GDM1 (cell line): ENCODE results near the gene TLCD3B.
"Not testable (repeated sequence)": the region's sequence is repeated elsewhere in the genome, so short reads cannot be mapped to it uniquely, and the experiment has no call there.

ENCODE experiments used
- DNase-seq: peaks from one replicate; lab custom pipeline; 2025; lab: John Stamatoyannopoulos, UW

TLCD3B gene

GRCh38 chr16:30060836-30061554, 29.9 kb upstream of the TLCD3B start:
- no peak for DNase-seq

- DNase-seq, result no peak
Observed at GRCh38 chr16:30060346-30060745, 29.3 kb upstream of the TLCD3B start.

- DNase-seq, result peak; percentile 28
Observed at GRCh38 chr16:30054959-30055553, 24.0 kb upstream of the TLCD3B start.

GRCh38 chr16:30054451-30054850, 23.4 kb upstream of the TLCD3B start:
- DNase-seq, result no peak

DNA sequence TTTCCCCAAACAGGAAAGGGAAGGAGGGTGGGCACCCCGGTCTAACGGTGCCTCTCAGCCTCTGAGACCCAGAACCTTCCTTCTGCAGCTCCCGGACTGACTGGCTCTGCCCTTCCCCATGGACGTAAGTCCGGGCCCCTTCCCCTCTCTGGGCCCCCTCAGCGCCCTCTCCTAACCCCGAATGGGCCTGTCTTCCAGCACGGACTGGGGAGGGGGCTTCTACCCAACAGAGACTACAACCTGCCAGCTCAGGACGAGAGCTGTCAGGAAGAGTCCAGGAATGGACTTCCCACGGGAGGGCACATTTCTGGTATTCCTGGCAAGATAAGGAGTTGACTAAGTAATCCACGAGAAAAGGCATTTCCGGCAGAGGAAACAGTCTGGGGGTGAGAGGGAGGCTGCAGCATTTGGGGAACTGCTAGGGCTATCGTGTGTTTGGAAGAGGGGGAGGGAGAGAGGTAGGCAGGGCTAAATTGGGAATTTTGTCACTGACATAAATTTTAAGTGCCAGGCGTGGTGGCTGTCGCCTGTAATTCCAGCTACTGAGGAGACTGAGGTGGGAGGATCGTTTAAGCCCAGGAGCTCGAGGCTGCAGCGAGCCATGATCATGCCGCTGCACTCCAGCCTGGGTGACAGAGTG, 22.4 kb upstream of the TLCD3B start:
- DNase-seq, result no peak

DNA sequence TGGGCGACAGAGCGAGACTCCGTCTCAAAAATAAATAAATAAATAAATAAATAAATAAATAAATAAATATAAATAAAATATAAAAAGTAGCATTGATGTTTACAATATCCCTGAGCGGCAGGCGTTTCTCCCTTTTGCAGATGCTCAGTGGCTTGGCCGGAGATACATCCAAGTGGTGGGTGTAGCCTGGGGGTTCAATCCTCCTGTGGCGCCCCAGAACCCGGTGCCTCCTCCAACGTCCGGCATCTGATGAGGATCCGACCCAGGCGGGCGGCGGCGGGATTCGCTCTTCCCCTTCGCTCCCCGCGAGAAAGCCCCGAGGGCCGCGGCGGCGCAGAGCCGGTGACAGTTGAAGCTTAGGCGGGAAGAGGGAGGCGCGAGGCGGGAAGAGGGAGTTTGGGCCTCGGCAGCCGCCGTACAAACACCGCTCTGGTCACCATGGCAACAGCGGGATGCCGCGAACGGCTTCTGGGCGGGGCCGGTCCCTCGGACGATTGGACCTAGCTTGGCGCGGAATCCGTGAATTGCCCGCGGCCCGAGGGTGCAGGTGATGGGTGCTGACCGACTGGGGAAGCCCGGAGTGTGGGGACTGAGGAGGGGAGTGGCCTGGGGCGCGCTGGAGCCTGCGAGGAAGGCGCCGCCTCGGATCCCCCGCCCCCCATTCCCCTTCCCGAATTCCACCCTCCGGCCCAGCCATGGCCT, 21.8 kb upstream of the TLCD3B start:
- DNase-seq, result peak; percentile 86

DNA sequence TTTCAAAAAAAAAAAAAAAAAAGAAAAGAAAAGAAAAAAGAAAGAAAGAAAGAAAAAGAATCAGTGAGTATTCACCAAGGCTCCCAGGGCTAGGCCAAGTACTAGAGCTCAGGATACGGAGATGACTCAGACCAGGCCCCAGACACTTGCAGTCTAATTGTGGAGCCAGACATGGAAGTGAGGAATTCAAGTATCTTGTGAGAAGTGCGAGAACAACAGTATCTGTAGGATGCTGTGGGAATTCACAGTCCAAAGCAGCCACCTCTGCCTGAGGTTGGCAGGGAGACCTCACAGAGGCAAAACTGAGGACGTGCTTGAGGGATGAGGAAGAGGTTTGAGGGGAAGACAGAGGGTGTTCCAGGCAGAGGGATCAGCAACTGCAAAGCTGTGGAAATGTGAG, 20.4 kb upstream of the TLCD3B start:
- no peak for DNase-seq

GRCh38 chr16:30049871-30050270, 18.8 kb upstream of the TLCD3B start:
- DNase-seq, result no peak

GRCh38 chr16:30046588-30046987, 15.5 kb upstream of the TLCD3B start:
- DNase-seq, result no peak

- no peak for DNase-seq
Observed at GRCh38 chr16:30046178-30046577, 15.1 kb upstream of the TLCD3B start.

DNA sequence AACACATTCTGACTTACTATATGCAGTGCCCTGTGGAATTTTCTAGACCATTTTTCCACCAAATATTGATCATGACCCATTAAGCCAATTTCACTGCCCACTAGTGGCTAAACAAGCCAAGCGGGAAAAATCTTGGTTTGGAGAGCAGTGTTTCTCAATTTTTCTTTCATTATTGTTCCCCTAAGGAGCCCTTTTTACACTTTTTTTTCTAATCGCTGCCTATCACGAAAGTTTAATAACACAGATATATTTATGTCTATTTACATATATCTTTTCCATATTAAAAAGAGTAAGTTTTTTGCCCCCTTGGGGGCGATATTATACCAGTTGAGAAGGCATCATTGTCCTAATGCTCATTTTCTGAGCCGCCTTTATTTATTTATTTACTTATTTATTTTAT, 10.8 kb upstream of the TLCD3B start:
- DNase-seq, result no peak

GRCh38 chr16:30040690-30041089, 9.6 kb upstream of the TLCD3B start:
- not testable (repeated sequence) for DNase-seq

DNA sequence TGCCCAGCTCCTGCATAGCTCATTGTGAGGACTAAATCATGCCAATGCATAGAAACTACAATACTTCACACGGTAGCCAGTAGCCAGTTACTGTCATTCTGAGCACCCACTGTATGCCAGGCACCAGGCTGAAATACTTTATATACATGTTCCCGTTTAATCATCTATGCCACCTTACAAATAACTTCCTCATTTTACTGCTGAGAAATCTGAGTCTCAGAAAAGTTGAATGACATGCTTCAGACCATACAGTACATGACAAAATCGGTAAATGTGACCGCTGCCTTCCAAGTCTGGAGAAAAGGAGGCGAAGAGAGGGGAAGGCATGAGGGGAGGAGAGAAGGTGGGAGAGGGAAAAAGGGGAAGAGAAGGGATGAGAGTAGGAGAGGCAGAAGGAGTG, 9.2 kb upstream of the TLCD3B start:
- DNase-seq, result no peak

GRCh38 chr16:30033270-30033669, 2.2 kb upstream of the TLCD3B start:
- DNase-seq, result no peak

- peak; percentile 48 for DNase-seq
Observed at GRCh38 chr16:30032083-30032819, 1.2 kb upstream of the TLCD3B start.

DNA sequence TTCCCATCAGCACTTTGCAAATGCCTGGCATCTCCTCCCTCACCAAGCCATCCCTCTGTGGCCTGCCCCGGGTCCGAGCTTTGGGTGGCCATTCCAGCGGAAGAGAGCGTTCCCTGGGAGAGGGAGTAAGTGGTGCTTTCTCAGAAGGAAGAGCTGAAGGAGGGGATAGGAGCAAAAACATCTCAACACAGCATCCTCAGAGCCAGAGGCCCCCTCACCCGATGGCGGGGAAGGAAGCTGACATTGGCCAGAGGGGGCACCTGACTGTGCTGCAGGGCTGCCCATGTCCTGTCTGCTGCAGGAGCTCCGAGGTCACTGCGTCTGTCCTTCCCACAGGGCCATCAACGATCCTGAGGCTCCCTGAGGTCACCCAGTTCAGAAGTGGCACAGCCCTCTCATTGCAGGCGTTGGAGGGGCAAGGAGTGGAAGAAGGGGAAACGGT, 427 bp upstream of the TLCD3B start:
- DNase-seq, result no peak

- DNase-seq, result no peak
Observed at GRCh38 chr16:30030011-30030685, 923 bp downstream of the TLCD3B start.

DNA sequence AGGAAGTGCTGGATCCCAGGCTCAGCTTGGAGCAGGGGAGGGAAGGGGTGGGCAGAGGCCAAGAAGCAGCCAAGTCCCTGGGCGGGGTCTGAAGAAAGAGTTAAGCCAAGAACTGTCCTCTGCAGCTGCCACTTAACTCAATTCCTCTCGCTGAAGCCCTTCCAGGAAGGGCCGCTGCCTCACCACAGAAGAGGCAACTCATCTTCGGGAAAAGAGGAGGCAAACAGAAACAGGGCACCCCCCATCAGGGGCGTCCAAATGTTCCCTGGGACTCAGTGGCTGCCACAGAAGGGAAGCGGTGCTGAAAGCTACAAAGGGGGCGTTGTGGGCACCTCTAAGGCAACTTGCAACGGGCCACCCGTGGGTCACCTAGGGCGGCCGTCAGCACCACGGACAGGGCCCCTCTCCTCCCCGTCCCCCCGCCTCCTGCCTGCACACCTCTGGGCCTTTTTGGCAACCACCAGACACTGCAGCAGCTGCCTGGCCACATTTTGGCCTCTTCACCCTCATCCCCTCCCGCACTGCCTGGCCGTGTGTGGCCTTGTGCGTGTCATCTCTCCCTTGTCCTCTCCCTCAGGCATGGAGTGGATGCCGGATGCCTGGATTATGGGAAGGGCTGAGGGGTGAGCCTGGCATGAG, 2.5 kb downstream of the TLCD3B start:
- DNase-seq, result no peak

- DNase-seq, result no peak
Observed at GRCh38 chr16:30027588-30028437, 3.3 kb downstream of the TLCD3B start.

- no peak for DNase-seq
Observed at GRCh38 chr16:30026449-30026848, 4.6 kb downstream of the TLCD3B start.
